NT2/D1 (cell line): ENCODE results near the gene ZNF138.

Experiments
- SUZ12 ChIP-seq: IDR thresholded peaks from 2 replicates; pipeline ENCODE4 v1.6.1; 2011; ENCODE audit not compliant: insufficient read length, insufficient read depth; ENCODE audit errors: extremely low read depth
- ZNF274 ChIP-seq: IDR thresholded peaks from 2 replicates; pipeline ENCODE4 v1.6.1; 2011; ENCODE audit warnings: mild to moderate bottlenecking, low read depth, low read length

GRCh38 chr7:64874562-64875250, 80.5 kb downstream of the ZNF138 start:
- TF ChIP-seq SUZ12 = no peak
- no peak for TF ChIP-seq ZNF274
